ENCODE data around the gene TSPYL4.
"Not testable (repeated sequence)": the region's sequence is repeated elsewhere in the genome, so short reads cannot be mapped to it uniquely, and the experiment has no call there.

TSPYL4 gene

DNA sequence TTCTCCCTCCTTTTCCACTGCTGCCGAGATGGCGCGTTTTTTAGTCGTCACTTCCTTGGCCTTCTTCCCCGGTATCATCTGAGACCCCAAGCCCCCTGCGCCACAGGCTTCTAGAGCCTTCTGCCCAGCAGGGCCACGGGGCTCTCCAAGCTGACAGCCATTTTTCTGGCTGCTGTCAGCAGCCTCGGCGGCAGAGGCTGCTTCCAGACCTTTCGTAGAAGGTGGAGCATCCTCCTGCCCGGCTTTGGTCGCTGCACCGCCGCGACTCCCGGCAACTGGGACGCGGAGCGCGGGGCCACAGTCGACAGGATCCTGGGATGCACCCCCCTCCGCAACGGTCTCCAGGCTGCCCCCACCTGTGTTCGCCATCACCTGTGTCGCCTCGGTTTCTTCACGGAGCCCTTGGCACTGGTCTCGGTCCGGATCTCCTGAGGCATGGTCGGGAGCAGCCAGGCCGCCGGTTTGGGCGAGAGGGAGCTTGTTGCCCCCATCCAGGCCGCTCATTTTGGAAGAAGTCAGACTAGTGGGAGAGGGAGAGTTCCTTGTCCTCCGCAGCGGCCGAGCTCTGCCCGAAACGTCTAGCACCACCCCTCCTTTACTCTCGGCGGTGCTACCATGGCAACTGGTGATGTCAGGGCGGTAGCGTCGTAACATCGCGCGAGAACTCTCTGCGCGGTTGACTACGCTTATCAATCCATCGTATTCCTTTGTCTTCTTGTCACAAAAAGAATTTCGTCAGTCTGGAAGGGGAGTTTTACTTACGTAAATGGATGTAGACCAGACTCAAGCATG is at the start of gene TSPYL4:
TSS of gene TSPYL4 (minus strand) at position 571 of the 792 bp plus-strand sequence. CDS start at position 504, 67 bp downstream.
- DNase-seq (ENCODE audit: low read depth in 2 of 3, low spot score in 2 of 3), result peak; percentile 60 to 72 (median 70)

GRCh38 chr6:116301104-116301503 is 47.2 kb upstream of the TSPYL4 start:
- DNase-seq (ENCODE audit: low read depth in 2 of 3, low spot score in 2 of 3), result no peak

- no peak for DNase-seq (ENCODE audit: low read depth in 2 of 3, low spot score in 2 of 3)
These were observed 46.7 kb upstream of the TSPYL4 start for GRCh38 chr6:116300566-116300965.

GRCh38 chr6:116298973-116299372 is 45.1 kb upstream of the TSPYL4 start:
- no peak for DNase-seq (ENCODE audit: low read depth in 2 of 3, low spot score in 2 of 3)

- no peak for DNase-seq (ENCODE audit: low read depth in 2 of 3, low spot score in 2 of 3)
These were observed 44.4 kb upstream of the TSPYL4 start for GRCh38 chr6:116298273-116298672.

- DNase-seq (ENCODE audit: low read depth in 2 of 3, low spot score in 2 of 3), result no peak
These were observed 38.7 kb upstream of the TSPYL4 start for GRCh38 chr6:116292553-116292952.

DNA sequence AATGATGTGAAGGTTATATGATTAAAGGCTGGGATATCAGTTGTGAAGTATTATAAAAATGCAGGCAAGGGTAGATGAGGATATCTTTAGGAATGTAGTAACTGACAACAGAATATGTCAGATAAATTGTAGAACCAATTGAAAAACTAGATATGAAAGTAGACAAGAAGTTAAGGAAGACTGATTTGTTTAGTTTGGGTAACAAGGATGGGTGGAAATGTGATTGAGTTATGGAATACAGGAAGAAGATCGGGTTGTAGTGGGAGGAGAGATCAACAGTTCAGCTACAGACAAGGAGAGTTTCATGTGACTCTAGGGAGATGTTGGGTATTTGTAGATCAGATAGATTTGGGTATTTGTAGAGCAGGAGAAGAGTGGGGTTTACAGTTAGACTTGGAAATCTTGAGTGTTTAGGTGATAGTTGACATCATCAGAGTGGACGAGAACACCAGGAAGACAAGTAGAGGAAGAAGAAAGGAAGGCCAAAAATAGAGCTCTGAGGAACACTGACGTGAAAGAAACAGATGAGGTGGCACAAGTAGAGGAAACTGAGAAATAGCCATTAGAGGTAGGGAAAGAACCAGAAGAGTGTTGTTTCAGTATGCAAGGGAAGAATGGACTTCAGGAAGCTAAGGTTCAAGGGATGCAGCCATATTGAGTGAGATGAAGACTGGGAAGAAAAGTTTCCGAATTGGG is 38.0 kb upstream of the TSPYL4 start:
- DNase-seq (ENCODE audit: low read depth in 2 of 3, low spot score in 2 of 3), result no peak

- DNase-seq (ENCODE audit: low read depth in 2 of 3, low spot score in 2 of 3), result no peak
These were observed 36.9 kb upstream of the TSPYL4 start for GRCh38 chr6:116290799-116291198.

GRCh38 chr6:116289876-116290275 is 36.0 kb upstream of the TSPYL4 start:
- DNase-seq (ENCODE audit: low read depth in 2 of 3, low spot score in 2 of 3), result no peak

- no peak for DNase-seq (ENCODE audit: low read depth in 2 of 3, low spot score in 2 of 3)
These were observed 33.9 kb upstream of the TSPYL4 start for GRCh38 chr6:116287689-116288282.

GRCh38 chr6:116286773-116287358 is 33.0 kb upstream of the TSPYL4 start:
- no peak for DNase-seq (ENCODE audit: low read depth in 2 of 3, low spot score in 2 of 3)

GRCh38 chr6:116284984-116285383 is 31.1 kb upstream of the TSPYL4 start:
- not testable (repeated sequence) for DNase-seq (ENCODE audit: low read depth in 2 of 3, low spot score in 2 of 3)

DNA sequence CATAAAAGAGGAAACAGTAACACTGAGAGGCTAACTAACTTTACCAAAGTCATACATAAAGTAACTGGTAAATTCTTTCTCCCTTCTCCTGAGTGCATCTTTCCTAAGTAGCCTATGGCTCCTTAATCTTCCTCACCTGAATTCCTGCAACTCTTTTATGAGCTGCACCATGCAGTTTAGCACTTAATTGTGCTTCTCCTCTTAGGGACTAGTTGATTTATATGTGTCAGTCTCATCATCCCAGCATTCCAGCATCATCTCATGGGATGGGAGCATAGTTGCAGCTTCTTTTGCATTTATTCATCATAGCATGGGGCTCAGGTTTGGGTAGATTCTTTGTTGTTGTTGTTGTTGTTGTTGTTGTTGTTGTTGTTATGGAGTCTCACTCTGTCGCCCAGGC is 29.3 kb upstream of the TSPYL4 start:
- DNase-seq (ENCODE audit: low read depth in 2 of 3, low spot score in 2 of 3), result no peak

DNA sequence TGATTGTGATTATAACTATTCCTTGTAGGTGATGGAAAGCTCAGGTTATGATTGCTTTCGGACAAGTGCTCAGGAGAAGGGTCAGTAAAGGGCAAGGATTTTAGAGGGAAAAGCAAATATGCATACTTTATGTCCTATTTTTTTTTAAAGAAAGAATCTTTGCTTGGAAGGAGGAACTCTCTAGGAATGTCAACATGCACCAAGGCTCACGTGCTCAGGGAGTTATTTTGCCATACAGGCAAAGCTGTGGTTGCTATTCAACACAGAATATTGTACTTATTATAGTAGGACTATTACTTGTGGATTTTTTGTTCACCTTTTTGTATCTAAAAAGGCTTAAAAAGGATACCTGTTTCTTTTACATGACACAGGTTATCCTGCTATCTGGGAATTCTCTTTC is 28.8 kb upstream of the TSPYL4 start:
- DNase-seq (ENCODE audit: low read depth in 2 of 3, low spot score in 2 of 3), result no peak

GRCh38 chr6:116280933-116281316 is 27.1 kb upstream of the TSPYL4 start:
- no peak for DNase-seq (ENCODE audit: low read depth in 2 of 3, low spot score in 2 of 3)

DNA sequence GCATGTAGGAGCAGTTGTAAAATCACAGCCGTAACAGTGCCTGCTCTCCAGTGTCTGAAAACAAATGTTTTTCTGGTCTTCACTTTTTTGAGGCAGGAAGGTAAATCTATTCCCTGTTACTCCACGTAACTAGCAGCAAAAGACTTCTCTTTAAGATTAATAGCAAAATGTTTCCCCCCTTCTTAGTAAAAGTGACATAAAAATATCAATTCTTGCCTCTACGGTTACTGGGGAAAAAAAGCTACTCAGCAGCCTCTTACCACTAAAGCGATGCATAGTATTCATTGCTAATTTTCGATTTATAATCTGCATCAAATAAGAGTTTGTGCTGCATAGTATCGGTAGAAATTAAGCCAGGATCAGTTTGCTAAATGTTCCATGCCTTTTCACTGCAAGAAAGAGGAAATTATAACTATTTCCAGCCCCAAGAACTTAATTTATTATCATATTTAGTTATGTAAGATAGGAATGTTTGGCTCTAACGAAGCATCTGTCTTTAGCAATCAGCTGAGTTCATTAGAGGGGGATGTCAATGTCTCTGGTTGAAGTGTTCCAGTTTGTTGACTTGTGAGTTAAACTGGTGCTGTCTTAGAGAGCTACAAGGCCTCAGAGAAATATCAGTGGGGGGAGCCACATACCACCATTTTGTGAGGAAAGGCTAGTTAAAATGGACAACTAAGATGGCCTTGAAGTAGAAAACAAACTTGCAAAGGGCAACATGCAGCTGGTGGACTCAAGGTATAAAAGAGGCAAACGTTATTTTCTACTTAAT is 26.5 kb upstream of the TSPYL4 start:
- DNase-seq (ENCODE audit: low read depth in 2 of 3, low spot score in 2 of 3), result no peak

GRCh38 chr6:116279232-116280160 is 25.6 kb upstream of the TSPYL4 start, which contains the start of gene TSPYL1:
Gene TSPYL1 (minus strand): TSS chr6:116279930. CDS start chr6:116279830, 100 bp downstream.
- DNase-seq (ENCODE audit: low read depth in 2 of 3, low spot score in 2 of 3), result peak; percentile 73 to 84 (median 80)

DNA sequence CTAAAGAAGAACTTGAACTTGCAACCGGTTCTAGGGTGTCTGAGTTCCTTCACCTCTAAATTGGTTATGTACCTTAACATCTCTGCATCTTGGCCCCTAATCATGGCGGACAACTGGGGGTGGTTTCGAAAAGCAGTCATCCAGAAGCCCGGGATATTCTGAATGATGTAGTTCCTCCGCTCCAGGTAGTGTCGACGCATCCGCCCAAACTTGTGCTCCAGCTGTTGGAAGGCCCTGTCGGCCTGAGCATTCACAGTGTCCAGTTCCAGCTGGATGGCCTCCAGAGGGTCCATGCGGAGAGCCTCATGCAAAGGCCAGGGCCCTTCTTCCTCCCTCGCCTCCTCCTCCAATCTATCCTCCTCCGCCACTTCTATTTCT is 25.0 kb upstream of the TSPYL4 start:
- DNase-seq (ENCODE audit: low read depth in 2 of 3, low spot score in 2 of 3), result no peak

DNA sequence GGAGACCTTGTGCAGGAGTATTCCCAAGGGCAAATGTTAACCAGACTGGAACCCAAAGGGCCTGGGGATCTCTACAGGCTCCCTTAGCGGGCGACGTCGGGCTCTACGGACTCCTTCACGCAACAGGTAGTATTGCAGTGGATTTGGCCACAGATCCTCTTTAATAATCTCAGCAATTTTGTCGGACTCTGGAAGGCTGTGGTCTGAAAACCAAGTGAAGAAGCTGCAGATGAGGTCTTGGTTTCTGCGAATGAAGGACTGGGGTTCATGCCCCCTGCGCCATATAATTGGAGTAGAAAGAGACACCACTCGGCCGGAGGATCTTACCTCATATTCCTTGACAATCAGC is 24.6 kb upstream of the TSPYL4 start:
- no peak for DNase-seq (ENCODE audit: low read depth in 2 of 3, low spot score in 2 of 3)

- DNase-seq (ENCODE audit: low read depth in 2 of 3, low spot score in 2 of 3), result no peak
These were observed 23.2 kb upstream of the TSPYL4 start for GRCh38 chr6:116277124-116277523.

Measured in activated CD8-positive, alpha-beta memory T cell treated with anti-CD3 and anti-CD28 coated beads for 48 hours (primary cell).